Osteocyte (in vitro differentiated cells): ENCODE data around the gene COL4A6. TPM values are rescaled to one million over a fixed set of nuclear protein-coding genes. Genes with fewer than 3 reads are reported as not detected.

Source experiments
- DNase-seq: peaks from one replicate; pipeline ENCODE4 v3.0.0; 2021; ENCODE audit warnings: mixed read lengths; ENCODE audit not compliant: unreplicated experiment; ENCODE audit errors: extremely low spot score
- H3K27ac Mint-ChIP-seq: one replicate; pipeline ENCODE4 v1.8.0; 2021; ENCODE audit warnings: mild to moderate bottlenecking, mixed read lengths; ENCODE audit not compliant: unreplicated experiment
- H3K27me3 Mint-ChIP-seq: one replicate; pipeline ENCODE4 v1.8.0; 2021; ENCODE audit warnings: mixed read lengths; ENCODE audit not compliant: unreplicated experiment
- H3K36me3 Mint-ChIP-seq: one replicate; pipeline ENCODE4 v1.8.0; 2021; ENCODE audit warnings: mixed read lengths; ENCODE audit not compliant: unreplicated experiment
- H3K4me1 Mint-ChIP-seq: one replicate; pipeline ENCODE4 v1.8.0; 2021; ENCODE audit warnings: mixed read lengths; ENCODE audit not compliant: unreplicated experiment
- H3K4me3 Mint-ChIP-seq: one replicate; pipeline ENCODE4 v1.8.0; 2021; ENCODE audit warnings: mild to moderate bottlenecking, moderate library complexity, mixed read lengths; ENCODE audit not compliant: unreplicated experiment
- H3K9me3 Mint-ChIP-seq: one replicate; pipeline ENCODE4 v1.8.0; 2021; ENCODE audit warnings: mixed read lengths; ENCODE audit not compliant: unreplicated experiment
- CTCF ChIP-seq: fragments of 200-600 bp; sonication (generic); IDR thresholded peaks from 2 replicates; pipeline ENCODE4 v1.5.0; 2021; ENCODE audit warnings: antibody characterized with exemption, mild to moderate bottlenecking, moderate library complexity
- total RNA-seq: library from RNA; stranded (reverse); gene quantifications from 2 replicates; pipeline ENCODE4 v1.2.1, GENCODE V29; 2021

The COL4A6 gene
- total RNA-seq, 1 donor from 2014 or later = 36.2 TPM

- H3K4me1 Mint-ChIP-seq = peaks cover 39% of the 10 kb centered on the region
- no peak for DNase-seq
- no peaks in the 10 kb centered on the region for H3K36me3 Mint-ChIP-seq
- TF ChIP-seq CTCF = no peak
- H3K27ac Mint-ChIP-seq = no peak overlapping the region
- H3K4me3 Mint-ChIP-seq = no peak overlapping the region
- no peaks in the 10 kb centered on the region for H3K27me3 Mint-ChIP-seq
- H3K9me3 Mint-ChIP-seq = no peaks in the 10 kb centered on the region
These were observed 3.0 kb downstream of the COL4A6 start for GRCh38 chrX:108435261-108435660.

- Mint-ChIP-seq H3K36me3 (peaks cover 4% of the 10 kb centered on the region), H3K4me1 (no peaks in the 10 kb centered on the region), H3K27ac (no peak overlapping the region), H3K27me3 (no peaks in the 10 kb centered on the region), H3K4me3 (no peak overlapping the region), H3K9me3 (no peaks in the 10 kb centered on the region)
- TF ChIP-seq CTCF = no peak
- DNase-seq = no peak
These were observed 12.0 kb downstream of the COL4A6 start for GRCh38 chrX:108426262-108426661.

- Mint-ChIP-seq H3K36me3 (no peaks in the 10 kb centered on the region), H3K4me1 (peaks cover 21% of the 10 kb centered on the region), H3K4me3 (no peak overlapping the region), H3K27me3 (no peaks in the 10 kb centered on the region), H3K27ac (no peak overlapping the region), H3K9me3 (no peaks in the 10 kb centered on the region)
- no peak for TF ChIP-seq CTCF
- no peak for DNase-seq
These were observed 17.7 kb downstream of the COL4A6 start for GRCh38 chrX:108420481-108420880.

GRCh38 chrX:108419401-108419800 lies 18.8 kb downstream of the COL4A6 start:
- no peak for TF ChIP-seq CTCF
- H3K4me1 Mint-ChIP-seq = peaks cover 29% of the 10 kb centered on the region
- no peak for DNase-seq
- H3K9me3 Mint-ChIP-seq = no peaks in the 10 kb centered on the region
- no peaks in the 10 kb centered on the region for H3K27me3 Mint-ChIP-seq
- H3K4me3 Mint-ChIP-seq = no peak overlapping the region
- H3K36me3 Mint-ChIP-seq = no peaks in the 10 kb centered on the region
- H3K27ac Mint-ChIP-seq = no peak overlapping the region

- no peaks in the 10 kb centered on the region for H3K27me3 Mint-ChIP-seq
- peaks cover 29% of the 10 kb centered on the region for H3K4me1 Mint-ChIP-seq
- peak overlapping the region; percentile 46 for H3K27ac Mint-ChIP-seq
- TF ChIP-seq CTCF = no peak
- no peak for DNase-seq
- H3K4me3 Mint-ChIP-seq = no peak overlapping the region
- H3K36me3 Mint-ChIP-seq = no peaks in the 10 kb centered on the region
- no peaks in the 10 kb centered on the region for H3K9me3 Mint-ChIP-seq
These were observed 21.0 kb downstream of the COL4A6 start for GRCh38 chrX:108417257-108417656.
